OCI-LY7 (cell line): ENCODE results near the gene OXA1L. TPM values are rescaled to one million over a fixed set of nuclear protein-coding genes. Genes with fewer than 3 reads are reported as not detected.

Experiments
- BruUV-seq: library from RNA; stranded (reverse); fragments of 400-500 nt; replicated peaks from 2 replicates; lab custom pipeline; 2021; lab: Mats Ljungman, UMichigan
- CTCF ChIA-PET: fragments of 300-600 bp; sonication (Branson Sonifier 250); formaldehyde crosslinking; loops from one replicate; lab custom pipeline; 2022; ENCODE audit warnings: antibody characterized with exemption; ENCODE audit not compliant: unreplicated experiment; lab: Charles Lee
- POLR2A ChIA-PET: fragments of 300-600 bp; sonication (Branson Sonifier 250); formaldehyde crosslinking; loops from one replicate; lab custom pipeline; 2022; ENCODE audit warnings: antibody characterized with exemption; lab: Charles Lee
- DNase-seq: peaks from one replicate; pipeline ENCODE4 v3.0.0-alpha.2; 2015; ENCODE audit warnings: low spot score
- H2AFZ ChIP-seq: fragments of 200-600 bp; sonication (generic), shearing (Covaris generic); 2 replicates; pipeline ENCODE4 v1.6.1; 2014; ENCODE audit warnings: mild to moderate bottlenecking, antibody characterized with exemption, low read length, moderate library complexity
- H3K27ac ChIP-seq: fragments of 200-600 bp; sonication (generic); 2 replicates; pipeline ENCODE4 v1.5.1; 2014; ENCODE audit warnings: mixed run types, low read depth, mild to moderate bottlenecking, moderate library complexity, low read length, inconsistent platforms; ENCODE audit not compliant: poor library complexity, severe bottlenecking
- H3K36me3 ChIP-seq: fragments of 200-600 bp; sonication (generic); 2 replicates; pipeline ENCODE4 v1.6.1; 2014; ENCODE audit warnings: mild to moderate bottlenecking, antibody characterized with exemption, low read length, moderate library complexity, mixed read lengths; ENCODE audit not compliant: insufficient read depth
- H3K4me1 ChIP-seq: fragments of 200-600 bp; sonication (generic); 2 replicates; pipeline ENCODE4 v1.5.1; 2014; ENCODE audit warnings: mild to moderate bottlenecking, low read length; ENCODE audit not compliant: insufficient read depth, poor library complexity, severe bottlenecking
- H3K4me2 ChIP-seq: fragments of 200-600 bp; sonication (generic); 2 replicates; pipeline ENCODE4 v1.6.1; 2014; ENCODE audit warnings: mild to moderate bottlenecking, low read length
- H3K4me3 ChIP-seq: fragments of 200-600 bp; sonication (generic); 2 replicates; pipeline ENCODE4 v1.5.1; 2014; ENCODE audit warnings: mild to moderate bottlenecking, low read depth, low read length; ENCODE audit not compliant: poor library complexity, severe bottlenecking
- H3K79me2 ChIP-seq: fragments of 200-600 bp; sonication (generic); 2 replicates; pipeline ENCODE4 v1.6.1; 2016; ENCODE audit warnings: low read depth, mild to moderate bottlenecking, low read length, moderate library complexity, mixed read lengths; ENCODE audit not compliant: insufficient read depth
- H3K9me2 ChIP-seq: fragments of 200-600 bp; sonication (generic); 2 replicates; pipeline ENCODE4 v1.6.1; 2016; ENCODE audit warnings: mild to moderate bottlenecking, low read length, mixed read lengths; ENCODE audit not compliant: insufficient read depth
- H3K9me3 ChIP-seq: fragments of 200-600 bp; sonication (generic); 2 replicates; pipeline ENCODE4 v1.6.1; 2014; ENCODE audit warnings: mild to moderate bottlenecking, mixed run types, low read length, mixed read lengths
- H4K20me1 ChIP-seq: fragments of 200-600 bp; sonication (generic); 2 replicates; pipeline ENCODE4 v1.6.1; 2014; ENCODE audit warnings: mild to moderate bottlenecking, antibody characterized with exemption, low read length, moderate library complexity, mixed read lengths; ENCODE audit not compliant: insufficient read depth
- EZH2phosphoT487 ChIP-seq: fragments of 200-600 bp; sonication (generic); IDR thresholded peaks from 2 replicates; pipeline ENCODE4 v1.6.1; 2018; ENCODE audit warnings: low read depth, borderline replicate concordance, mild to moderate bottlenecking, mixed run types, antibody characterized with exemption, low read length, moderate library complexity, mixed read lengths
- intact Hi-C: fragments of 100-400 bp; cut with micrococcal nuclease; formaldehyde crosslinking; loops from one replicate; pipeline ENCODE4 v1.10.0; 2022; ENCODE audit not compliant: unreplicated experiment
- total RNA-seq, 2 experiments: library from RNA; depleted of rRNA in 1 of 2; stranded (reverse); fragments of >200 nt in 1 of 2; shearing (Covaris generic) in 1 of 2; gene quantifications; 2 replicates each; pipeline ENCODE4 v1.2.3, GENCODE V29; 2014 to 2022
- TF ChIP-seq, protein P1 (sequence below): fragments of 200-600 bp; sonication (generic); conservative IDR thresholded peaks from 2 replicates; pipeline ENCODE4 v1.5.1; 2014; ENCODE audit warnings: mild to moderate bottlenecking, antibody characterized with exemption, low read length, moderate library complexity, mixed read lengths

The OXA1L gene
- total RNA-seq, 2 experiments from 2014 or later = 141 to 153 TPM

DNA sequence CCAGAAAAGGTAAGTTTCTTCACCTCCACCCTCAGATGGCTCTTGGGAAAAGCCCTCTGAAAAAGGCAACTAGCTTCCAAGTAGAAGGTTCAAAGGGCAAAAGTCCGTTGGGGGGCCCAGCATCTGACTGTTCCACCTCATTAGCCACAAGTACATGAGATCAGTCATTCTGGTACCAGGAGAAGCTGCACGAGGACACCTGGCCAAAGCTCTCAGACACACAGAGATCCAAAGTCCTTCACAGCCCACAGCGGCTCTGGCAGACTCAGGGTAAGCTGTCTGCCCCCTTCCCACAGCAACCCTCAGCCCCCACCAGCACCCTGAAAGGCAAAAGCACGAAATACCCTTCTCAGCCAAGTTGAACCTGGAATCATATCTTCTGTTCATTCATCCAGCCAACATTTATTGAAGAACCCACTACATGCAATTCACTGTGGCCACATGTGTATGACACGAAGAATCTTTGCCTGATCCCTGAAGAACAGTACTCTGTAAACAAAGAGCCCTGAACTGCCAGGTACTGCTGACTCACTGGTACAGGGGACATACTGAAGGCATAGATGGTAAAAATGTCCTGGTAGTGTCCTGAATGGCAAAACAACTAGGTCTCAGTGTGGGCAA lies 29.7 kb downstream of the OXA1L start:
- DNase-seq = peak; percentile 51
- H3K9me3 ChIP-seq = 0 out of 2 replicates have a peak, but pooled peaks cover 5% of the 10 kb centered on the region
- peaks cover 87% of the 10 kb centered on the region for H3K4me1 ChIP-seq
- peaks cover 60% of the 10 kb centered on the region for H3K36me3 ChIP-seq
- peak overlapping the region; percentile 58 for H3K27ac ChIP-seq
- H4K20me1 ChIP-seq = no peaks in the 10 kb centered on the region
- no TSS peak for BruUV-seq
- H3K4me2 ChIP-seq = peak overlapping the region; percentile 63
- no peak overlapping the region for H2AFZ ChIP-seq
- H3K4me3 ChIP-seq = peak overlapping the region; percentile 22
- ChIA-PET CTCF (interaction anchor here (1.0 to 1.2 kb wide), 2 partner anchors 10 to 27 kb away, joined by 3 to 4 read pairs; no protein-coding TSS in a partner anchor), POLR2A (interaction anchor here (0.7 to 3.0 kb wide), 9 partner anchors 12 to 265 kb away, joined by 3 to 37 read pairs (median 9); partner anchors contain the start of genes OXA1L and SLC7A7)
- TF ChIP-seq EZH2phosphoT487 = no peak
- TF ChIP-seq, protein P1, sequence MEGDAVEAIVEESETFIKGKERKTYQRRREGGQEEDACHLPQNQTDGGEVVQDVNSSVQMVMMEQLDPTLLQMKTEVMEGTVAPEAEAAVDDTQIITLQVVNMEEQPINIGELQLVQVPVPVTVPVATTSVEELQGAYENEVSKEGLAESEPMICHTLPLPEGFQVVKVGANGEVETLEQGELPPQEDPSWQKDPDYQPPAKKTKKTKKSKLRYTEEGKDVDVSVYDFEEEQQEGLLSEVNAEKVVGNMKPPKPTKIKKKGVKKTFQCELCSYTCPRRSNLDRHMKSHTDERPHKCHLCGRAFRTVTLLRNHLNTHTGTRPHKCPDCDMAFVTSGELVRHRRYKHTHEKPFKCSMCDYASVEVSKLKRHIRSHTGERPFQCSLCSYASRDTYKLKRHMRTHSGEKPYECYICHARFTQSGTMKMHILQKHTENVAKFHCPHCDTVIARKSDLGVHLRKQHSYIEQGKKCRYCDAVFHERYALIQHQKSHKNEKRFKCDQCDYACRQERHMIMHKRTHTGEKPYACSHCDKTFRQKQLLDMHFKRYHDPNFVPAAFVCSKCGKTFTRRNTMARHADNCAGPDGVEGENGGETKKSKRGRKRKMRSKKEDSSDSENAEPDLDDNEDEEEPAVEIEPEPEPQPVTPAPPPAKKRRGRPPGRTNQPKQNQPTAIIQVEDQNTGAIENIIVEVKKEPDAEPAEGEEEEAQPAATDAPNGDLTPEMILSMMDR = no peak
- peaks cover 70% of the 10 kb centered on the region; the same call in 1 of the 2 replicates for H3K79me2 ChIP-seq
- no peaks in the 10 kb centered on the region for H3K9me2 ChIP-seq
- intact Hi-C loops = no loop called here

DNA sequence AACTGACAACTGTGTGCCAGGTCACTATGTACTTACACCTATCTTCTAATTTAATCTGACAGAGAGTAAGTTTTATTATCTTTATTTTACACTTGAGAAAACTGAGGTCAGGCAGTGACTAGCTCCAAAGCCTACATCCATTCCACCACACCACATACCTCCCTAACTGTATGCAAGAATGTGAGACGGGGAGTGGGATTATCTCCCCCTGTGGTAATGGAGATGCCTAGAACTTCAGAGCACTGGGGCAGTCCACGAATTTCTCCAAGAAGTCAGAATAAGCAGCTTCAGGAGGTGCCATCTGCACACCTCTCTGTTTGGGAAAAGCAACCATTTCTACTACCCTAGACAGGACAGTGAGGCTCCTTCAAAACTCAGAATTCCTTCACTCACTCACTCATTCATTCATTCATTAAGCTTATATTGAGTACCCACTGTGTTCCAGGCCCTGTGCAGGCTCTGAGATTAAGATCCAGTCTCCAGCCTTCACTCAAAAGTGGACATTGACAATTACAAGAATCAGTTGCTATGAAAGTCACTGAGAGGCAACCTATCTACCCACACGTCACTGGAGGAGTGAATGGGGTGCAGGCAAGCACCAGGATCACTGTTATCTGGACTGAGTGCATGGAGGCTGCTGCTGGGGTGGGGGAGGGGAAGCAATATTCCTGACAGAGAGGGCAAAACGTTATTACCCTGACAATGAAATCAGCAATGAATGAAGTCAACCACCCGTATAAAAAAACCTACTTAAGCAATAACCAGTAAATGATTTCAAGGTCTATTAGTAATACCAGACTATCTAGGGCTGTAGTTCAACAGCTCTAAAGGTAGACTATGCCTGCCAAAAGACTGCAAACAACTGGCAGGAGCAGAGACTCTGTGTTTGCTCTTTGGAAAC lies 30.8 kb downstream of the OXA1L start:
- Histone ChIP-seq H4K20me1 (no peaks in the 10 kb centered on the region), H2AFZ (no peak overlapping the region), H3K9me3 (0 out of 2 replicates have a peak, but pooled peaks cover 2% of the 10 kb centered on the region), H3K27ac (peak overlapping the region; percentile 58), H3K36me3 (peaks cover 57% of the 10 kb centered on the region), H3K9me2 (no peaks in the 10 kb centered on the region), H3K4me1 (peaks cover 87% of the 10 kb centered on the region), H3K4me3 (peak overlapping the region; percentile 22), H3K4me2 (peak overlapping the region; percentile 63), H3K79me2 (peaks cover 70% of the 10 kb centered on the region)
- ChIA-PET CTCF (interaction anchor here (1.2 to 1.5 kb wide), 3 partner anchors 10 to 26 kb away, joined by 3 to 4 read pairs (median 4); no protein-coding TSS in a partner anchor), POLR2A (interaction anchor here (0.6 to 3.0 kb wide), 9 partner anchors 11 to 266 kb away, joined by 3 to 21 read pairs (median 5); partner anchors contain the start of gene OXA1L)
- TF ChIP-seq, protein P1 = no peak
- no peak for TF ChIP-seq EZH2phosphoT487
- intact Hi-C loops = no loop called here
- no TSS peak for BruUV-seq
- no peak for DNase-seq
